Loucy (cell line): ENCODE results near the gene SPATA2L.
A peak's percentile ranks its signal among the peaks of the same experiment; 100 is the strongest.

Experiments
- H2AFZ ChIP-seq: fragments of 200-600 bp; sonication (generic); 2 replicates; pipeline ENCODE4 v1.6.0; 2016; ENCODE audit warnings: antibody characterized with exemption, mild to moderate bottlenecking, low read length, moderate library complexity
- H3F3A ChIP-seq: fragments of 200-600 bp; 2 replicates; pipeline ENCODE4 v1.6.0; 2016; ENCODE audit warnings: antibody characterized with exemption, low read depth, mild to moderate bottlenecking
- H3K27me3 ChIP-seq: fragments of 200-600 bp; sonication (generic); 2 replicates; pipeline ENCODE4 v1.6.1; 2014; ENCODE audit warnings: low read length, mild to moderate bottlenecking; ENCODE audit not compliant: insufficient read depth, poor library complexity, severe bottlenecking
- H3K36me3 ChIP-seq: fragments of 200-600 bp; sonication (generic); 2 replicates; pipeline ENCODE4 v1.6.1; 2016; ENCODE audit warnings: low read length; ENCODE audit not compliant: insufficient read depth
- H3K4me1 ChIP-seq: fragments of 200-600 bp; sonication (generic); 2 replicates; pipeline ENCODE4 v1.5.1; 2014; ENCODE audit warnings: low read length, mild to moderate bottlenecking; ENCODE audit not compliant: insufficient read depth, poor library complexity, severe bottlenecking
- H3K4me2 ChIP-seq: fragments of 200-600 bp; sonication (generic); 2 replicates; pipeline ENCODE4 v1.6.0; 2014; ENCODE audit warnings: antibody characterized with exemption, low read length, low read depth, mild to moderate bottlenecking; ENCODE audit not compliant: poor library complexity, severe bottlenecking
- H3K4me3 ChIP-seq: fragments of 200-600 bp; sonication (generic); 2 replicates; pipeline ENCODE4 v1.5.1; 2014; ENCODE audit warnings: low read length, mild to moderate bottlenecking, mixed read lengths; ENCODE audit not compliant: poor library complexity, severe bottlenecking
- H3K79me2 ChIP-seq: fragments of 200-600 bp; sonication (generic); 2 replicates; pipeline ENCODE4 v1.6.1; 2014; ENCODE audit warnings: low read length; ENCODE audit not compliant: insufficient read depth
- H3K9ac ChIP-seq: fragments of 200-600 bp; sonication (generic); 2 replicates; pipeline ENCODE4 v1.6.0; 2014; ENCODE audit warnings: mild to moderate bottlenecking, low read depth, low read length, moderate library complexity; ENCODE audit not compliant: poor library complexity, severe bottlenecking
- H3K9me2 ChIP-seq: fragments of 200-600 bp; sonication (generic); replicated peaks from 2 replicates; pipeline ENCODE4 v1.6.1; 2016; ENCODE audit warnings: low read depth, low read length, mixed read lengths
- H3K9me3 ChIP-seq: fragments of 200-600 bp; sonication (generic); 2 replicates; pipeline ENCODE4 v1.6.1; 2014; ENCODE audit warnings: mild to moderate bottlenecking, antibody characterized with exemption, low read length, low read depth; ENCODE audit not compliant: insufficient read depth
- H4K20me1 ChIP-seq: fragments of 200-600 bp; sonication (generic); 2 replicates; pipeline ENCODE4 v1.6.0; 2014; ENCODE audit warnings: antibody characterized with exemption, low read length, mild to moderate bottlenecking; ENCODE audit not compliant: insufficient read depth, poor library complexity, severe bottlenecking
- EZH2phosphoT487 ChIP-seq: fragments of 200-600 bp; IDR thresholded peaks from 2 replicates; pipeline ENCODE4 v1.6.1; 2018; ENCODE audit warnings: antibody characterized with exemption, mild to moderate bottlenecking, moderate library complexity, borderline replicate concordance
- TF ChIP-seq, protein P1 (sequence below): fragments of 200-600 bp; sonication (generic); conservative IDR thresholded peaks from 2 replicates; pipeline ENCODE4 v1.5.1; 2014; ENCODE audit warnings: mild to moderate bottlenecking, antibody characterized with exemption, low read length

SPATA2L gene

DNA sequence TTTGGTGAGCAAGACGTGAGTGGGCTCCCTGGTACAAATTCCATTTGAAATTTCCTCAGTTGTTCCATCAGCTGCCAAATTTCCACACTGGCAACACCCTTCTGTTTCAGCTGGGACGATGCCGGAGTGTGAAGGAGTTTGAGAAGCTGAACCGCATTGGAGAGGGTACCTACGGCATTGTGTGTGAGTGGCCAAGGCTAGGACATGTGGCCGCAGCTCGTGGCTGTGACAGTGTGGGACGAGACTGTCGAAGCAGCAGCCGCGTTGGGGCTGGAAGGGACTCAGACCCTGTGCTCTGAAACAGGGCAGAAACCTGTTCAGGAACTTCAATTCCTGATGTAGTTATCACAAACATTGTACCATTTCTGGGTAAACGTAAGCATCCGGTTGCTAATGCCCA is 12.4 kb downstream of the SPATA2L start:
- Histone ChIP-seq H3K9ac (no peak overlapping the region), H3K4me3 (no peak overlapping the region), H3K9me3 (no peaks in the 10 kb centered on the region), H3K36me3 (no peaks in the 10 kb centered on the region), H3K79me2 (peaks cover 13% of the 10 kb centered on the region; the same call in 1 of the 2 replicates), H3K4me2 (no peak overlapping the region), H3K9me2 (no peaks in the 10 kb centered on the region), H2AFZ (no peak overlapping the region), H3F3A (no peaks in the 10 kb centered on the region), H3K4me1 (peaks cover 5% of the 10 kb centered on the region), H3K27me3 (no peaks in the 10 kb centered on the region), H4K20me1 (no peaks in the 10 kb centered on the region)
- TF ChIP-seq, protein P1, sequence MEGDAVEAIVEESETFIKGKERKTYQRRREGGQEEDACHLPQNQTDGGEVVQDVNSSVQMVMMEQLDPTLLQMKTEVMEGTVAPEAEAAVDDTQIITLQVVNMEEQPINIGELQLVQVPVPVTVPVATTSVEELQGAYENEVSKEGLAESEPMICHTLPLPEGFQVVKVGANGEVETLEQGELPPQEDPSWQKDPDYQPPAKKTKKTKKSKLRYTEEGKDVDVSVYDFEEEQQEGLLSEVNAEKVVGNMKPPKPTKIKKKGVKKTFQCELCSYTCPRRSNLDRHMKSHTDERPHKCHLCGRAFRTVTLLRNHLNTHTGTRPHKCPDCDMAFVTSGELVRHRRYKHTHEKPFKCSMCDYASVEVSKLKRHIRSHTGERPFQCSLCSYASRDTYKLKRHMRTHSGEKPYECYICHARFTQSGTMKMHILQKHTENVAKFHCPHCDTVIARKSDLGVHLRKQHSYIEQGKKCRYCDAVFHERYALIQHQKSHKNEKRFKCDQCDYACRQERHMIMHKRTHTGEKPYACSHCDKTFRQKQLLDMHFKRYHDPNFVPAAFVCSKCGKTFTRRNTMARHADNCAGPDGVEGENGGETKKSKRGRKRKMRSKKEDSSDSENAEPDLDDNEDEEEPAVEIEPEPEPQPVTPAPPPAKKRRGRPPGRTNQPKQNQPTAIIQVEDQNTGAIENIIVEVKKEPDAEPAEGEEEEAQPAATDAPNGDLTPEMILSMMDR = no peak
- no peak for TF ChIP-seq EZH2phosphoT487

DNA sequence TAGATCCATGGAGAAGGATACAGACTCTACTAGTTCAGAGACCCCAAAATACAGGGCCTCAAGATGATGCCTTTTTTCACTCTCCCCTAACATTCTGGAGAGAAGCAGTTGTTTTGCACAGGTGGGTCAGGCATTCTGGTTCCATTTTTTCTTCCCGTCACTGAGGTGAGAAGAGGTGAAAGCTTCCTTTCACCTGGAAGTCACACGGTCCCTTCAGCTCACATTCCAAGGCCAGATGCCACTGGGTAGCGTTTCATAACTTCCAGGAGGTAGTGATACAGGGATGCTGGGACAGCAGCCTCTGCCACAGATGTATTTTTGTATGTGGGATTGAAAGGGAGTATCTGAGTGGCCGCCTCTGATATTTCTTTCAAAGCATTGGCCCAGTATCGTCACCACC is 13.1 kb downstream of the SPATA2L start:
- Histone ChIP-seq H3K36me3 (no peaks in the 10 kb centered on the region), H3K27me3 (no peaks in the 10 kb centered on the region), H3K79me2 (peaks cover 13% of the 10 kb centered on the region; the same call in 1 of the 2 replicates), H3K9me2 (no peaks in the 10 kb centered on the region), H3F3A (no peaks in the 10 kb centered on the region), H3K4me1 (peaks cover 5% of the 10 kb centered on the region), H3K9me3 (no peaks in the 10 kb centered on the region), H3K4me2 (no peak overlapping the region), H4K20me1 (no peaks in the 10 kb centered on the region), H3K4me3 (no peak overlapping the region), H2AFZ (no peak overlapping the region), H3K9ac (no peak overlapping the region)
- TF ChIP-seq, protein P1 = no peak
- no peak for TF ChIP-seq EZH2phosphoT487

DNA sequence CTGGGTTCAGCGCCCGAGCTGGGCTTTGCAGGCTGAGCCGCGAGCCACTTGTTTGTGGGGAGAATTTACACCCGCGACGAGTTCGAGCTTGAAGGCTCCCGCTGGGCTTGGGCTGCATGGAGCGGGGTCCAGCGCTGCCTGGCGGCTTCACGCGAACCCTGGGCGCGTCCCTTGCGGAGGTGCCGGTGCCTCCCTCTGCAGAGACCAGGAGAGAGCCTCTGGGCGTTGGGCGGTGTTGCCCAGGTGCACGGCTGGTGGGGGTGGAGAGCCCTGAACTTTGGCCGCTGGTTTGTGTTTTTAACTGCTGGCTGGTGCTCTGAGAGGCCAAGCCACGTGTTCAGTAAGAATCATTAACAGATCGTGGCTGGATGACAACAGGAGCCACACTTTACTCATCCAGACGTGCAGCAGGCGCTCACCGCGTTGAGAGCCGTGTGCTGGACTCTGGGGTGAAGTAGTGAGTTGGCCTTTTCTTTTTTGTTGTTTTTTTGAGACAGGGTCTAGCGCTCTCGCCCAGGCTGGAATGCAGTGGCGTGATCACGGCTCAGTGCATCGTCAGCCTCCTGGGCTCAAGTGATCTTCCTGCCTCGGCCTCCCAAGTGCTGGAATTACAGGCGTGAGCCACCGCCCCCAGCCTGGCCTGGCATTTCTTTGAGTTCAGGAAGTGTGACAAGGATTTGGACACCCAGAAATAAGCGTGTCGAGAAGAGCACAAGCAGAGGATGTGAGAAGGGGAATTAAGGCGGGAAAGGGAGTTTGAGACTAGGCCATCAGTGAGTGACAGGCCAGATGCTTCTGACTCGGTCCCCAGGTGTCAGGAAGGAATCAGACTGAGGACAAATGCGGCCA is 14.2 kb downstream of the SPATA2L start:
- H3K79me2 ChIP-seq = peaks cover 13% of the 10 kb centered on the region; the same call in 1 of the 2 replicates
- H3K9me2 ChIP-seq = no peaks in the 10 kb centered on the region
- peak overlapping the region; percentile 79 for H3K9ac ChIP-seq
- H3K27me3 ChIP-seq = no peaks in the 10 kb centered on the region
- peak overlapping the region; percentile 96; the same call in 1 of the 2 replicates for H2AFZ ChIP-seq
- H3K4me1 ChIP-seq = peaks cover 5% of the 10 kb centered on the region
- H3F3A ChIP-seq = no peaks in the 10 kb centered on the region
- no peaks in the 10 kb centered on the region for H3K9me3 ChIP-seq
- peak overlapping the region; percentile 85 for H3K4me2 ChIP-seq
- H3K4me3 ChIP-seq = peak overlapping the region; percentile 85
- no peaks in the 10 kb centered on the region for H3K36me3 ChIP-seq
- H4K20me1 ChIP-seq = no peaks in the 10 kb centered on the region
- no peak for TF ChIP-seq EZH2phosphoT487
- TF ChIP-seq, protein P1 = no peak
